NCI-H128 (cell line): Measurements from ENCODE around the gene KEAP1.
A peak's percentile ranks its signal among the peaks of the same experiment; 100 is the strongest.
"Not testable (repeated sequence)": the region's sequence is repeated elsewhere in the genome, so short reads cannot be mapped to it uniquely, and the experiment has no call there.

Experiments used
- DNase-seq: peaks from one replicate; lab custom pipeline; 2025; ENCODE audit not compliant: unreplicated experiment; lab: John Stamatoyannopoulos, UW

KEAP1 gene

GRCh38 chr19:10500247-10500592 lies 2.9 kb downstream of the KEAP1 start:
- no peak for DNase-seq

GRCh38 chr19:10499550-10500246 lies 3.5 kb downstream of the KEAP1 start:
- no peak for DNase-seq

- DNase-seq: no peak
Observed at GRCh38 chr19:10497371-10497770, 5.8 kb downstream of the KEAP1 start.

GRCh38 chr19:10491472-10492047 lies 11.6 kb downstream of the KEAP1 start:
- no peak for DNase-seq

- DNase-seq: no peak
Observed at GRCh38 chr19:10486551-10486950, 16.6 kb downstream of the KEAP1 start.

GRCh38 chr19:10478903-10479384 lies 24.2 kb downstream of the KEAP1 start:
- peak; percentile 78 for DNase-seq

GRCh38 chr19:10478476-10478875 lies 24.7 kb downstream of the KEAP1 start:
- no peak for DNase-seq

GRCh38 chr19:10474962-10475451 lies 28.1 kb downstream of the KEAP1 start:
- DNase-seq: no peak

- DNase-seq: no peak
Observed at GRCh38 chr19:10473192-10473591, 30.0 kb downstream of the KEAP1 start.

- DNase-seq: peak; percentile 29
Observed at GRCh38 chr19:10471909-10472308, 31.2 kb downstream of the KEAP1 start.

- DNase-seq: no peak
Observed at GRCh38 chr19:10468133-10468532, 35.0 kb downstream of the KEAP1 start.

- DNase-seq: no peak
Observed at GRCh38 chr19:10467104-10467706, 36.0 kb downstream of the KEAP1 start.

- DNase-seq: no peak
Observed at GRCh38 chr19:10464456-10464855, 38.7 kb downstream of the KEAP1 start.

GRCh38 chr19:10462557-10462956 lies 40.6 kb downstream of the KEAP1 start:
- DNase-seq: no peak

- DNase-seq: not testable (repeated sequence)
Observed at GRCh38 chr19:10462042-10462441, 41.1 kb downstream of the KEAP1 start.

GRCh38 chr19:10461047-10461949 lies 41.9 kb downstream of the KEAP1 start:
- DNase-seq: no peak

GRCh38 chr19:10460714-10461046 lies 42.5 kb downstream of the KEAP1 start:
- no peak for DNase-seq

- DNase-seq: not testable (repeated sequence)
Observed at GRCh38 chr19:10458733-10459132, 44.4 kb downstream of the KEAP1 start.

- DNase-seq: no peak
Observed at GRCh38 chr19:10454267-10454666, 48.9 kb downstream of the KEAP1 start.

GRCh38 chr19:10453852-10454251 lies 49.3 kb downstream of the KEAP1 start:
- DNase-seq: no peak
